Measurements from ENCODE around the gene ZNF148. TPM values are rescaled to one million over a fixed set of nuclear protein-coding genes. Genes with fewer than 3 reads are reported as not detected.
A peak's percentile ranks its signal among the peaks of the same experiment; 100 is the strongest.

The ZNF148 gene
- total RNA-seq, 4 donors from 2014 or later = 32.4 to 50.7 (median 39.4) TPM

DNA sequence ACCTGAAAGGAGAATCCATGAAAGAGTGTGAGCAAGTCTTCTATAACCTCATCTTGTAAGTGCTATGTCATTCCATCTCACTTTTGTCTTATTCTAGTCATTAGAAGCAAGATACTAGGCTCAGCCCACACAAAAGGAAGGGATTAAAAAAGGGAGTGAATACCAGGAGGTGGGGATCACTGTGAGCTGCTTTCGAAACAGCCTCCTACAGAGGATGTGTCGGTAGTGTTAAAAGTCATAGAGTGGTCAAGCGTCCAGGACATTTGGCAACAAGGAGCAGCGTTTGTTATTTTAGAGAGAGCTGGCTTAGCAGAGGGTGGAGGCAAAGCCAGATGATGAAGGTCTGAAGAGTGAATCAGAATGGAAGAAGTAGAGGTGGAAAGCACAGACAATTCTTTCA is 11.7 kb upstream of the ZNF148 start:
- no peaks in the 10 kb centered on the region for H3K4me1 ChIP-seq
- no peak overlapping the region for H3K27ac ChIP-seq
- H3K9me3 ChIP-seq = no peaks in the 10 kb centered on the region
- ATAC-seq = peak; percentile 68
- 73 to 79% methylated on average over 4 of the region's 4 CpGs for WGBS, 2 donors (ENCODE audit: low coverage in 1 of 2)
- no peak overlapping the region for H3K4me3 ChIP-seq
- peaks cover 3% of the 10 kb centered on the region for H3K27me3 ChIP-seq
- TF ChIP-seq POLR2AphosphoS5 (IDR thresholded peaks at IDR 0.05) (no peak), POLR2A (IDR thresholded peaks at IDR 0.05) (no peak), EP300 (IDR thresholded peaks at IDR 0.05) (no peak)
- TF ChIP-seq, protein P1, sequence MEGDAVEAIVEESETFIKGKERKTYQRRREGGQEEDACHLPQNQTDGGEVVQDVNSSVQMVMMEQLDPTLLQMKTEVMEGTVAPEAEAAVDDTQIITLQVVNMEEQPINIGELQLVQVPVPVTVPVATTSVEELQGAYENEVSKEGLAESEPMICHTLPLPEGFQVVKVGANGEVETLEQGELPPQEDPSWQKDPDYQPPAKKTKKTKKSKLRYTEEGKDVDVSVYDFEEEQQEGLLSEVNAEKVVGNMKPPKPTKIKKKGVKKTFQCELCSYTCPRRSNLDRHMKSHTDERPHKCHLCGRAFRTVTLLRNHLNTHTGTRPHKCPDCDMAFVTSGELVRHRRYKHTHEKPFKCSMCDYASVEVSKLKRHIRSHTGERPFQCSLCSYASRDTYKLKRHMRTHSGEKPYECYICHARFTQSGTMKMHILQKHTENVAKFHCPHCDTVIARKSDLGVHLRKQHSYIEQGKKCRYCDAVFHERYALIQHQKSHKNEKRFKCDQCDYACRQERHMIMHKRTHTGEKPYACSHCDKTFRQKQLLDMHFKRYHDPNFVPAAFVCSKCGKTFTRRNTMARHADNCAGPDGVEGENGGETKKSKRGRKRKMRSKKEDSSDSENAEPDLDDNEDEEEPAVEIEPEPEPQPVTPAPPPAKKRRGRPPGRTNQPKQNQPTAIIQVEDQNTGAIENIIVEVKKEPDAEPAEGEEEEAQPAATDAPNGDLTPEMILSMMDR (IDR thresholded peaks at IDR 0.05) = no peak
- no peaks in the 10 kb centered on the region for H3K36me3 ChIP-seq

DNA sequence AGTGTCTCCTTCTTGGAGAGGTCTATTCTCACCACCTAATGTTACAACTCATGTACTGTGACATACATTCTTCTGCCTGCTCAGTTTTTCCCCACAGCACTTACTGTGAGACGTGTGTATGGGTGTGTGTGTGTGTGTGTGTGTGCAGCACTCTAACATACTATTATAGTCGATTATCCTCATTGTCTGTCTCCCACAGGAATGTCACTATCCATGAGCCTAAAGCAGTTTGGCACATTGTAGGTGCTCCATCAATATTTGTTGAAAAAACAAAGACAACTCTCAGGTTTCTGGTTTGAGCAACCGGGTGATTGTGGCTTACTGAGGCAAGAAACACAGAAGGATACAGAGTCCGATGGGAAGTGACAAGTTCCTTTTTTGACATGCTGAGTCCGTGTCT is 8.6 kb upstream of the ZNF148 start:
- WGBS, 2 donors (ENCODE audit: low coverage in 1 of 2) = 25 to 29% methylated on average over 5 of the region's 5 CpGs
- Histone ChIP-seq H3K27ac (no peak overlapping the region), H3K9me3 (no peaks in the 10 kb centered on the region), H3K4me3 (no peak overlapping the region), H3K27me3 (peaks cover 3% of the 10 kb centered on the region), H3K36me3 (no peaks in the 10 kb centered on the region), H3K4me1 (no peaks in the 10 kb centered on the region)
- ATAC-seq = no peak
- TF ChIP-seq, protein P1 (IDR thresholded peaks at IDR 0.05) = no peak
- TF ChIP-seq POLR2A (IDR thresholded peaks at IDR 0.05) (no peak), POLR2AphosphoS5 (IDR thresholded peaks at IDR 0.05) (no peak), EP300 (IDR thresholded peaks at IDR 0.05) (no peak)

DNA sequence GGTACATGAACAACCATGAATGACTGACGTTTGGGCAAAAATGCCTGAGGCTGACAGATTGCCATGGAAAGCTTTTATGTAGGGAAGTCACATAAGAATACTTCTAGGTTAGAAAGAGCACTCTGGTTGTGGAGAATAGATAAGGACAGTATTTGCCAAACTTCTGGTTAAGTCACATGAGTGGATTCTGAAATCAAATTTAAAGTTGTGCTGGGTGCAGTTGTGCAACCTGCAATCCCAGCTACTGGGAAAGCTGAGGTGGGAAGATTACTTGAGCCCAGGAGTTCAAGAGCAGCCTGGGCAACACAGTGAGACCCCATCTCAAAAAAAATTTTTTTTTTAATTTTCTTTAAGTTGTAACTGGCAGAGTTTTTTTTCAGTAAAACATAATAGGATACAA is 7.2 kb upstream of the ZNF148 start:
- Histone ChIP-seq H3K27me3 (peaks cover 3% of the 10 kb centered on the region), H3K36me3 (no peaks in the 10 kb centered on the region), H3K4me1 (no peaks in the 10 kb centered on the region), H3K4me3 (no peak overlapping the region), H3K27ac (no peak overlapping the region), H3K9me3 (no peaks in the 10 kb centered on the region)
- 64 to 86% methylated on average over 1 of the region's 1 CpG for WGBS, 2 donors (ENCODE audit: low coverage in 1 of 2)
- TF ChIP-seq, protein P1 (IDR thresholded peaks at IDR 0.05) = no peak
- TF ChIP-seq EP300 (IDR thresholded peaks at IDR 0.05) (no peak), POLR2A (IDR thresholded peaks at IDR 0.05) (no peak), POLR2AphosphoS5 (IDR thresholded peaks at IDR 0.05) (no peak)
- no peak for ATAC-seq

DNA sequence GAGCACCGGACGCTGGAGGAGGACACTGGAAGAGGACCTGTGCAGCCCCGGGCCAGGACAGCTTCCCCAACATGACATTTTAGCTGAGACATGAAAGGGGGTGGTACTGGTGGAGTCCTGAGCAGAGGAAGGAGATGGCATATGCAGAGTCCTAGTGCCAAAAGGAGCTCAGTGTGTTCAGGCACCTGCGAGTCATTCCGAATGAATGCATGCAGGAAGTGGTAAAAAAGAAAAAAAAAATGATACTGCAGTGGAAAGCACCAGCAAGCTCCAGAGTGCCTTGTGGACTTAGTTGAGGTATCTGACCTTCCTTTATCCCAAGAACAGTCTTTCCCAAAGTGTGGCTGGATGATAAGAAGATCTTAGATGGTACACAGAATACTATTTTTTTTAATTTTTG is 6.6 kb upstream of the ZNF148 start:
- Histone ChIP-seq H3K4me3 (no peak overlapping the region), H3K9me3 (no peaks in the 10 kb centered on the region), H3K4me1 (no peaks in the 10 kb centered on the region), H3K27me3 (peaks cover 3% of the 10 kb centered on the region), H3K36me3 (no peaks in the 10 kb centered on the region), H3K27ac (no peak overlapping the region)
- TF ChIP-seq EP300 (IDR thresholded peaks at IDR 0.05) = no peak
- TF ChIP-seq POLR2AphosphoS5 (IDR thresholded peaks at IDR 0.05) = no peak
- TF ChIP-seq, protein P1 (IDR thresholded peaks at IDR 0.05) = no peak
- no peak for TF ChIP-seq POLR2A (IDR thresholded peaks at IDR 0.05)
- ATAC-seq = no peak
- WGBS, 2 donors (ENCODE audit: low coverage in 1 of 2) = 65 to 82% methylated on average over 5 of the region's 5 CpGs

DNA sequence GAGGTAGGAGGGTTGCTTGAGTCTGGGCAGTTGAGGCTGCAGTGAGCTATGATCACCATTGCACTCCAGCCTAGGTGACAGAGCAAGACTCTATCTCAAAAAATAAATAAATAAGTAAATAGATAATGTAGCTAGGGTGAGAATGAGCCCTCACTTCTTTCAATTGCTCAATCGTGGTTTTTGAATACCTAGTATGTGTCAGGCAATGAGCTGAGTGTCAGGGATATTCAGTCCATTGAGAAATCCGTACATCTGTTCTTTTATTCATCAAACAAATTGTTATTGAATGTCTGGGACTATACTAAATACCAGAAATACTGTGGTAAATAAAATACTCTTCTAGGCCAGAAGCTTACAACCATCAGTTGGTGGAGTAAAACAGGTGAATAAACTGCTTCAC is 6.2 kb upstream of the ZNF148 start:
- TF ChIP-seq POLR2A (IDR thresholded peaks at IDR 0.05) = no peak
- TF ChIP-seq, protein P1 (IDR thresholded peaks at IDR 0.05) = no peak
- no peak for TF ChIP-seq EP300 (IDR thresholded peaks at IDR 0.05)
- no peak for TF ChIP-seq POLR2AphosphoS5 (IDR thresholded peaks at IDR 0.05)
- no peak for ATAC-seq
- peaks cover 0 to 1% (median under 1%) of the 10 kb centered on the region in 3 donors for H3K4me1 ChIP-seq
- WGBS, 2 donors (ENCODE audit: low coverage in 1 of 2) = 76 to 89% methylated on average over 2 of the region's 2 CpGs
- no peak overlapping the region for H3K4me3 ChIP-seq
- no peak overlapping the region for H3K27ac ChIP-seq
- H3K36me3 ChIP-seq = no peaks in the 10 kb centered on the region
- H3K27me3 ChIP-seq = peaks cover 3% of the 10 kb centered on the region
- no peaks in the 10 kb centered on the region for H3K9me3 ChIP-seq
